Ovary (tissue), 3 donors: ENCODE measurements around the gene MYOF.

Source experiments
- CTCF ChIP-seq, 3 donors: fragments of 450-650 bp in 2 of 3; fragments of 200-600 bp in 1 of 3; IDR thresholded peaks; one replicate each; pipeline versions ENCODE4 v1.5.1 to v1.8.0; 2016 to 2022; ENCODE audit warnings: antibody characterized with exemption in 3 of 3, mild to moderate bottlenecking in 1 of 3
- EP300 ChIP-seq: sonication (generic); formaldehyde crosslinking; IDR thresholded peaks from one replicate; pipeline ENCODE4 v1.6.1; 2017; ENCODE audit warnings: antibody characterized with exemption
- donor health status: DM: no; HTN: no; CAD: no.

GRCh38 chr10:93385345-93385744 is 96.8 kb downstream of the MYOF start:
- TF ChIP-seq EP300 = no peak
- no peak for TF ChIP-seq CTCF (IDR thresholded peaks at IDR 0.05)
